Activated CD8-positive, alpha-beta T cell treated with anti-CD3 and anti-CD28 coated beads for 36 hours (primary cell): ENCODE data around the gene SLC25A40. TPM values are rescaled to one million over a fixed set of nuclear protein-coding genes. Genes with fewer than 3 reads are reported as not detected.

Experiments
- total RNA-seq, 2 experiments: library from RNA; stranded (reverse); gene quantifications; one replicate each; pipeline ENCODE4 v1.2.3, GENCODE V29; 2021

The SLC25A40 gene
- total RNA-seq, 2 experiments from 2014 or later, result 38.9 to 47.4 TPM

Other genes starting within 250 kb of the SLC25A40 start
- gene RUNDC3B, start 248.0 kb downstream of the SLC25A40 start, total RNA-seq, result under 1 TPM; 0.70 to 0.94 TPM
- 10 to 100 TPM; 77.6 to 78.7 TPM for gene DBF4, start 133 bp upstream of the SLC25A40 start, total RNA-seq
- gene ADAM22, start 57.9 kb upstream of the SLC25A40 start, total RNA-seq, result 1 to 10 TPM; 2.3 to 3.0 TPM